NCI-H2081 treated with DMSO at 0.1 percent for 48 hours (cell line): Measurements from ENCODE around the gene SPRYD4.
A peak's percentile ranks its signal among the peaks of the same experiment; 100 is the strongest.
"Not testable (repeated sequence)": the region's sequence is repeated elsewhere in the genome, so short reads cannot be mapped to it uniquely, and the experiment has no call there.

Source experiments
- DNase-seq: peaks from one replicate; lab custom pipeline; 2025; lab: John Stamatoyannopoulos, UW

The SPRYD4 gene

GRCh38 chr12:56476972-56477432, 8.6 kb downstream of the SPRYD4 start:
- DNase-seq: no peak

DNA sequence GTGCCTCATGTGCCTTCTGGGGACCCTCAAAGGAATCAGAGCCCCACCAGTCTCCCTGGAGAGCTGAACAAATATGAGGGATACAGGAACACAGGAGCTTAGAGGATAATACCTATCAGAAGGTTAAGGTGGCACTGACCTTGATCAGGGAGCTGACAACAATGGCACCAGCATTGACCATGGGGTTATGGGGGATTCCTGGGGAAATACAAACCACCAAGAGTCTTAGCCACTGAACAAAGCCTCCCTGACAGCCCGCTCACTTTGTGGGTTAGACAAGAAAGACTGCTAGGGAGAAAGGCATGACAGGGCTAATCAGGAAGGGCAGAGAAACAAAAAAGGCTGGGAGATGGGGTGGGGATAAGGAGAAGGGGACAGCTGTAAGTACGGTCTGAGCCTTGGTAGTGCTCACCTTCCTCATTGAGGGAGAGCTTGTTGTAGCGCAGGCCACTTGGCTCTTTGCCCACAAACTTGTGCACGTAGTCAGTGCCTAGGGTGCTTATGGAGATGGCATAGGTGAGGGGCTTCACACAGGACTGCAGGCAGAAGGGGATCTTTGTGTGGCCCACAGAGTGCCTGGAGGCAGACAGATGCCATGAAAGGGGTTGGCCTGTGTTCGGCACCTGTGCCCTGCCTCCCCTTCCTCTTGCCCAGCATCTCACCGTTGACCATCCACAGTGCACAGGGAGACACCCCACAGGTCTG, 9.3 kb downstream of the SPRYD4 start:
- no peak for DNase-seq

DNA sequence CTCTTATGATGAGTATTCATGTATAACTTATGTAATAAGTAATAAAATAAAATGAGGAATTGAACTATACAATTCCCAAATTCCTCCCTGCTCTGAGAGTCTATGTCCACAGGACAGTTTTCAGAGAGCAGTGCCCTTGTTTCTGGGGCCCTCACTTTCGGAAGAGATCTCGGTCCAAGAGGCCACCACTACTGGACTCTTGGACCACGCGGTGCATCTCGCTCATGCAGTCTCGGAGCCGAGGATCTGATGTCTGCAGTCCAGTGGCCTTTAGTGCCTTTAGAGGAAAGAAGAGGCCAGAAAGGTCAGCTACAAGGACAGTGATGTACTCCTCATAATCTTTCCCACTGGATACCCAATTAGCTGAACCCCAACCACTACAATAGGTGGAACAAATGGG, 11.2 kb downstream of the SPRYD4 start:
- no peak for DNase-seq

- DNase-seq: no peak
These were observed 16.2 kb downstream of the SPRYD4 start for GRCh38 chr12:56484566-56484965.

DNA sequence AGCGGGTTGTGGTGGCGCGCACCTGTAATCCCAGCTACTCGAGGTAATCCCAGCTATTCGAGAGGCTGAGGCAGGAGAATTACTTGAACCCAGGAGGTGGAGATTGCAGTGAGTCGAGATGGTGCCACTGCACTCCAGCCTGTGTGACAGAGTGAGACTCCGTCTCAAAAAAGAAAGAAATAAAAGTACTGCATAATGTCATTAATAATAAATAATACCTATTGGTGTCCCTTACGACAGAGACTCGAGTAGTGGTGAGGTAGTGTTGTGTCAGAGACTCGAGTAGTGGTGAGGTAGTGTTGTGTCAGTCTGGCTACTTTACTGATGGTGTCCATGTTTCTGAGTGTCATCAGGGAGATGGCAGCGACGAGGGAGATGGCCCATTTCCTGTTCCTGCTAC, 18.3 kb downstream of the SPRYD4 start:
- no peak for DNase-seq

GRCh38 chr12:56487448-56488040, 19.2 kb downstream of the SPRYD4 start:
- no peak for DNase-seq

DNA sequence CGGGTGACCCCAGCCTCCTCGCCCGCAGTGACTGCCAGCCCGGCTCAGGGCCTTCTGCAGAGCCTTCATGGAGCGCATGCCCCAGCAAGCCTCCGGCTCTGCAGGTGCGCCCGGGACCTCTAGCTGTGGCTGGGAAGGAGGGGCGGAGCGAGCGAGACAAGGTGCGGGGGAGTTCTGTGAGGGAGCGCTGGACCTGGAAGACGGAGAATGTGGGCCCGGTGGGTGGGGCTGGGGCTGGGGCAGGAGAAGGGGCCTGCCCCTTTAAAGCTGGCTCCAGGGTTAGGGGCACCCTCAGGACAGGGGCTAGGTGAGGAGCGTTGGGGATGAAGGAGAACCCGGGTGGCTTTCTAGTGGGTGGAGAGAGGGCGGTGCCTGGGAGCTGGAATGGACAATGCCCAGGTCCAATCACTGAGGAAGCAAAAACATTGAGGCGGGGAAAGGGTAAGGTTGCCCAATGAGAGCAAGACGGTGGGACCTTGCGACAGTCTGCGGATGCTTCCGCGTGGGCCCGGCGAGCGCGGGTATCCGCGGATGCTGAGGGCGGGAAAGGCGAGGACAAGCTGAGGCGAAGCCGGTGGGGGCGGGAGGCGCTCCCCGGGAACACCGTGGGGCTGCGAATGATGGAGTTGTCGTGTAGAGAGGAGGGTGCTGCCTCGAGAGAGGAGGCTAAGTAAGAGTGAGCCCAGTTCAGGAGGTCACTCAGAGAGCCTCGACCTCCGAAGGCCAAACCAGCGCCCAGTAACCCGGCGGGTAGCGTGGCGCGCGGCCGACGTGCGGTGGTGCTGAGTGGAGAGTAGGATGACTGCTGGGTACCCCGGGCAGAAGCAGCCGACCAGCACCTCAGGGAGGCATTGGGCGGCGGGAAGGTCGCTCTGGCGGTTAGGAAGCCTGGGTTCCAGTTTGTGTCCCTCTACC, 19.9 kb downstream of the SPRYD4 start, which contains the start of gene GLS2:
Gene GLS2, minus strand, starts transcription at position 121 of the 915 bp plus-strand sequence. Its CDS starts 43 bp downstream, at position 78.
- peak; percentile 58 for DNase-seq

GRCh38 chr12:56490360-56490759, 22.0 kb downstream of the SPRYD4 start:
- DNase-seq: no peak

GRCh38 chr12:56493409-56494105, 25.2 kb downstream of the SPRYD4 start:
- not testable (repeated sequence) for DNase-seq

DNA sequence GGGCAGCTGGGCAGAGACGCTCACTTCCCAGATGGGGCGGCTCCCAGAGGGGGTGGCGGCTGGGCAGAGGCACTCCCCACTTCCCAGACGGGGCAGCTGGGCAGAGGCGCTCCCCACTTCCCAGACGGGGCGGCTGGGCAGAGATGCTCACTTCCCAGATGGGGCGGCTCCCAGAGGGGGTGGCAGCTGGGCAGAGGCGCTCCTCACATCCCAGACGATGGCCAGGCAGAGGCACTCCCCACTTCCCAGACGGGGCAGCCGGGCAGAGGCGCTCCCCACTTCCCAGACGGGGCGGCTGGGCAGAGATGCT, 25.7 kb downstream of the SPRYD4 start:
- DNase-seq: not testable (repeated sequence)

GRCh38 chr12:56494481-56494880, 26.1 kb downstream of the SPRYD4 start:
- not testable (repeated sequence) for DNase-seq

GRCh38 chr12:56496704-56497103, 28.3 kb downstream of the SPRYD4 start:
- not testable (repeated sequence) for DNase-seq

DNA sequence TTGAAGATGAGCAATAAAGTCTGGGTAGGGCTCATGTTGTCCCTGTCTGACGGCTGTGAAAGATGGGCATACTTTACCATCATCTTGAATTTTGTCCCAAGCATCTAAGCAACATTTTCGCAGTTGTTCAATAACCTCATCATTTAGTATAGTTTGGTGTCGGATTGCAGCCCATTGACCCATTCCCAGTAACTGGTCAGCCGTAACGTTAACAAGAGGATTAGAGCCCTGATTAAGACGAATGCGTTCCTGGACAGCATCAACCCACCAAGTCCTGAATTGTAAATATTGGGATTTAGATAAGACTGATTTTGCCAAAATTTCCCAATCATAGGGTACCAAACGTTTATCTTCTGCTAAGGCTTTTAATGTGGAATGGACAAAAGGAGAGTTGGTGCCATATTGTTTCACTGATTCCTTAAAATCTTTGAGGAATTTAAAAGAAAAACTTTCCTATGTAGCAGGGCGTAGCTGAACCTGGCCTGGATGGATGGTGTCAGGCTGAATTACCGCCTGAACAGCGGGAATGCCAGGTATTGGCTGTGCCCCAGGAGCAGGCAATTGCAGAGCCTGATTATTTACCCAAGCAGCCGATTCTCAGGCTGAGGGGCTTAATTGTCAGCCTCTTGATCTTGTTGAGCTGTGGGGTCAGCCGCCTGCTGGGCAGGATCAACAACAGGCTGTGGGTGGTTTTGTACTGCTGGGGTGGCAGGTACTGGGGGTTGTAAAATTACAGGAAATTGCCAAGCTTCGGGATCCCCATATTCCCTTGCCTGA, 29.9 kb downstream of the SPRYD4 start:
- DNase-seq: not testable (repeated sequence)

DNA sequence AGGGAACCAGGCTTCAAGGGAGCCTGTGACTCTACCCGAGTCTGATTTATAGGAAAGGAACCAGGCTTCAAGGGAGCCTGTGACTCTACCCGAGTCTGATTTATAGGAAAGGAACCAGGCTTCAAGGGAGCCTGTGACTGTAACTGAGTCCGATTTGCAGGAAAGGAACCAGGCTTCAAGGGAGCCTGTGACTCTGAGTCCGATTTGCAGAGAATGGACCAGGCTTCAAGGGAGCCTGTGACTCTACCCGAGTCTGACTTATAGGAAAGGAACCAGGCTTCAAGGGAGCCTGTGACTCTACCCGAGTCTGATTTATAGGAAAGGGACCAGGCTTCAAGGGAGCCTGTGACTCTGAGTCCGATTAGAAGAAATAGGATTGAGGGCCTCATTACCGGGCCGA, 31.1 kb downstream of the SPRYD4 start:
- not testable (repeated sequence) for DNase-seq

- DNase-seq: not testable (repeated sequence)
These were observed 31.5 kb downstream of the SPRYD4 start for GRCh38 chr12:56499879-56500278.

DNA sequence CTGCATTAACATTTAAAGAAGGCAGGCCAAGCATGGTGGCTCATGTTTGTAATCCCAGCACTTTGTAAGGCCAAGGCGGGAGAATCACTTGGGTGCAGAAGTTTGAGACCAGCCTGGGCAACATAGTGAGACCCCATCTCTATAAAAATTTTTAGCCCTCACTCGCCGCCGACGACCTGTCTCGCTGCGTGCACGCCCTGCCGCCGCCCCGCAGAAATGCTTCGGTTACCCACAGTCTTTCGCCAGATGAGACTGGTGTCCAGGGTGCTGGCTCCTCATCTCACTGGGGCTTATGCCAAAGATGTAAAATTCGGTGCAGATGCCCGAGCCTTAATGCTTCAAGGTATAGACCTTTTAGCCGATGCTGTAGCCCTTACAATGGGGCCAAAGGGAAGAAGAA, 42.4 kb downstream of the SPRYD4 start:
- DNase-seq: no peak

GRCh38 chr12:56514014-56514318, 45.6 kb downstream of the SPRYD4 start:
- DNase-seq: not testable (repeated sequence)

DNA sequence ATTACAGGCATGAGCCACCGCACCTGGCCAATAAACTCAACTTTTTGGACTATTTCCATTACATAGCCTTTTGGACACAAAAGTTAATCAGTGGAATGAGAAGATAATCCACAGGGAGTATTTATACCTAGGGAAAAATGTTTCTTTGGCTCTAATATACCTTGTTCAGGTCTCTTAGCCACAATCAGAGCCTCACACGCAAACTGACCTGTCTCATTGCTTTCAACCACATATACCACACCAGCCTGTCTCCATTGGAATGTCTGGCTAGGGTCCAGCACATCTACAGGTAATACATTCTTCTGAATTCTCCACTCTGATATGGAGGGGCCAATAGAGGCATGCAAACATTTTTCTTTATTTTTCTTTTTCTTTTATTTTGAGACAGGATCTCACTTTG, 49.5 kb downstream of the SPRYD4 start:
- no peak for DNase-seq

DNA sequence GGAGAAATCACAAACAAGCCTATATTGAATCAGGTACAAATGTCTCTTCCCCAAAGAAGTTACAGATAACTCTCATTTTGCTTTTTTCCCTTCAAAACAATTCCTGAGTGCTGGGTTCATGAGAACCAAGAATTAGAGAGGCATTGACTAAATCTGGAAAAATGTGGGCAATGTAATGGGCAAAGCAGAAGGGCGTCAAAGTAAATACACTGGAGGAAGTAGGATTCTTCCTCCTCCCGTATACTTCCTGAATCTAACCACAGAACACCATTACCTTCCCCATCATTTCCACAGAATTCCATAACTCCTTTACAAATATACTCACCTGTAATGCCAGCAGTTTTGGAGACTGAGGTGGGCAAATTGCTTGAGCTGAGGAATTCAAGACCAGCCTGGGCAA, 50.2 kb downstream of the SPRYD4 start:
- DNase-seq: no peak

- DNase-seq: no peak
These were observed 51.7 kb downstream of the SPRYD4 start for GRCh38 chr12:56520048-56520447.

- no peak for DNase-seq
These were observed 52.1 kb downstream of the SPRYD4 start for GRCh38 chr12:56520506-56520905.

GRCh38 chr12:56521209-56521589, 52.8 kb downstream of the SPRYD4 start:
- DNase-seq: no peak
